Uterus (tissue), 4 donors: ENCODE results near the gene CAMTA1. TPM values are rescaled to one million over a fixed set of nuclear protein-coding genes. Genes with fewer than 3 reads are reported as not detected.

ENCODE experiments used
- DNase-seq, 2 donors: peaks; one replicate each; pipeline ENCODE4 v3.0.0-alpha.2; 2019 to 2020
- H3K27ac ChIP-seq, 2 donors: fragments of 200-600 bp; sonication (generic); 1 replicate in 1 of 2; 2 replicates in 1 of 2; pipeline ENCODE4 v1.5.1; 2016 to 2018
- H3K27me3 ChIP-seq, 2 donors: fragments of 200-600 bp; sonication (generic); one replicate each; pipeline ENCODE4 v1.5.1; 2018 to 2019; ENCODE audit warnings: control low read depth in 1 of 2
- H3K36me3 ChIP-seq, 2 donors: fragments of 200-600 bp; sonication (generic); one replicate each; pipeline ENCODE4 v1.5.1; 2019; ENCODE audit warnings: control low read depth in 1 of 2
- H3K4me1 ChIP-seq, 2 donors: fragments of 200-600 bp; sonication (generic); one replicate each; pipeline ENCODE4 v1.5.1; 2018 to 2019; ENCODE audit warnings: control low read depth in 1 of 2
- H3K4me3 ChIP-seq, 2 donors: fragments of 200-600 bp; sonication (generic); 1 replicate in 1 of 2; 2 replicates in 1 of 2; pipeline ENCODE4 v1.5.1; 2018 to 2019; ENCODE audit warnings: mild to moderate bottlenecking in 1 of 2
- H3K9me3 ChIP-seq, 2 donors: fragments of 200-600 bp; sonication (generic); one replicate each; pipeline ENCODE4 v1.5.1; 2019; ENCODE audit warnings: control low read depth in 1 of 2
- POLR2A ChIP-seq, 2 donors: fragments of 450-650 bp; IDR thresholded peaks; one replicate each; pipeline ENCODE4 v1.6.1; 2016; ENCODE audit warnings: antibody characterized with exemption in 2 of 2, mild to moderate bottlenecking in 1 of 2, moderate library complexity in 1 of 2
- intact Hi-C: fragments of 100-400 bp; cut with DNase I; formaldehyde crosslinking; loops from one replicate; pipeline ENCODE4 v1.15.1; 2023; ENCODE audit warnings: low total_unique reads
- total RNA-seq, 4 donors: library from RNA; depleted of rRNA in 3 of 4; stranded (reverse); fragments of >200 nt in 3 of 4; gene quantifications; one replicate each; pipeline versions ENCODE4 v1.1.0 to v1.2.4, GENCODE V29; 2014 to 2023
- TF ChIP-seq, protein P1 (sequence below), 4 experiments: fragments of 200-600 bp in 2 of 4; fragments of 450-650 bp in 2 of 4; sonication (generic) in 2 of 4; IDR thresholded peaks; one replicate each; pipeline ENCODE4 v1.5.1; 2016 to 2019; ENCODE audit warnings: antibody characterized with exemption in 4 of 4, mild to moderate bottlenecking in 2 of 4, moderate library complexity in 1 of 4
- donor health status: DM: yes; HTN: yes; CAD: no.

The CAMTA1 gene
- total RNA-seq, 4 donors from 2014 or later = 29.7 to 427 (median 64.8) TPM

DNA sequence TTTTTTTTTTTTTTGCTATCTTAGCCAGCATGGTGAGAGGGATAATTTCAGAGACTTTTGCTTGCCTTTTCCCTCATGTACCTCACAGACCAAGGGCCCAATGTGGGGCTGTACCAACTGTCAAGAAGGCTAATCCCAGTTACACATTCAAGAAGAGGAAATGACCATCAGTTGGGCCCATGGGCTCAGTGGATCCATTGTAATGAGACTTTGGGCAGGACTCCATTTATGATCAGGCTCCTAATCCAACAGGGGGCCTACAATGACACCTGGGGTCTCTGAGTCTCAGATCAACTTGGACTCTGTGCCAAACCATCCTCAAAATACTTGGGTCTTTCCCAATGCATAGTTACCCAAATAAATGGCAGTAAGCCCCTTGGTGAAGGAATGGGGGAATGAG is 535.4 kb downstream of the CAMTA1 start:
- DNase-seq = no peak
- no peaks in the 10 kb centered on the region for H3K4me1 ChIP-seq
- TF ChIP-seq, protein P1, sequence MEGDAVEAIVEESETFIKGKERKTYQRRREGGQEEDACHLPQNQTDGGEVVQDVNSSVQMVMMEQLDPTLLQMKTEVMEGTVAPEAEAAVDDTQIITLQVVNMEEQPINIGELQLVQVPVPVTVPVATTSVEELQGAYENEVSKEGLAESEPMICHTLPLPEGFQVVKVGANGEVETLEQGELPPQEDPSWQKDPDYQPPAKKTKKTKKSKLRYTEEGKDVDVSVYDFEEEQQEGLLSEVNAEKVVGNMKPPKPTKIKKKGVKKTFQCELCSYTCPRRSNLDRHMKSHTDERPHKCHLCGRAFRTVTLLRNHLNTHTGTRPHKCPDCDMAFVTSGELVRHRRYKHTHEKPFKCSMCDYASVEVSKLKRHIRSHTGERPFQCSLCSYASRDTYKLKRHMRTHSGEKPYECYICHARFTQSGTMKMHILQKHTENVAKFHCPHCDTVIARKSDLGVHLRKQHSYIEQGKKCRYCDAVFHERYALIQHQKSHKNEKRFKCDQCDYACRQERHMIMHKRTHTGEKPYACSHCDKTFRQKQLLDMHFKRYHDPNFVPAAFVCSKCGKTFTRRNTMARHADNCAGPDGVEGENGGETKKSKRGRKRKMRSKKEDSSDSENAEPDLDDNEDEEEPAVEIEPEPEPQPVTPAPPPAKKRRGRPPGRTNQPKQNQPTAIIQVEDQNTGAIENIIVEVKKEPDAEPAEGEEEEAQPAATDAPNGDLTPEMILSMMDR (IDR thresholded peaks at IDR 0.05) = no peak
- no peak for TF ChIP-seq POLR2A (IDR thresholded peaks at IDR 0.05)
- no peak overlapping the region for H3K4me3 ChIP-seq
- no peaks in the 10 kb centered on the region for H3K36me3 ChIP-seq
- H3K27ac ChIP-seq = no peak overlapping the region
- no peaks in the 10 kb centered on the region for H3K27me3 ChIP-seq
- intact Hi-C loops = no loop called here
- H3K9me3 ChIP-seq = no peaks in the 10 kb centered on the region

- intact Hi-C loops = no loop called here
- H3K4me1 ChIP-seq = no peaks in the 10 kb centered on the region
- H3K4me3 ChIP-seq = no peak overlapping the region
- no peak overlapping the region for H3K27ac ChIP-seq
- no peak for DNase-seq
- TF ChIP-seq, protein P1 (IDR thresholded peaks at IDR 0.05) = no peak
- no peak for TF ChIP-seq POLR2A (IDR thresholded peaks at IDR 0.05)
- no peaks in the 10 kb centered on the region for H3K9me3 ChIP-seq
- no peaks in the 10 kb centered on the region for H3K36me3 ChIP-seq
- no peaks in the 10 kb centered on the region for H3K27me3 ChIP-seq
Observed at GRCh38 chr1:7322283-7322785, 537.1 kb downstream of the CAMTA1 start.

- Histone ChIP-seq H3K27ac (no peak overlapping the region), H3K4me3 (no peak overlapping the region), H3K4me1 (no peaks in the 10 kb centered on the region), H3K36me3 (no peaks in the 10 kb centered on the region), H3K27me3 (no peaks in the 10 kb centered on the region), H3K9me3 (no peaks in the 10 kb centered on the region)
- intact Hi-C loops = no loop called here
- no peak for DNase-seq
- TF ChIP-seq, protein P1 (IDR thresholded peaks at IDR 0.05) = no peak
- no peak for TF ChIP-seq POLR2A (IDR thresholded peaks at IDR 0.05)
Observed at GRCh38 chr1:7322912-7323311, 537.7 kb downstream of the CAMTA1 start.

GRCh38 chr1:7325254-7325653 is 540.0 kb downstream of the CAMTA1 start:
- TF ChIP-seq POLR2A (IDR thresholded peaks at IDR 0.05) = no peak
- TF ChIP-seq, protein P1 (IDR thresholded peaks at IDR 0.05) = no peak
- intact Hi-C loops = no loop called here
- Histone ChIP-seq H3K9me3 (no peaks in the 10 kb centered on the region), H3K4me1 (no peaks in the 10 kb centered on the region), H3K27ac (no peak overlapping the region), H3K36me3 (no peaks in the 10 kb centered on the region), H3K27me3 (no peaks in the 10 kb centered on the region), H3K4me3 (no peak overlapping the region)
- no peak for DNase-seq

- H3K27me3 ChIP-seq = no peaks in the 10 kb centered on the region
- H3K4me1 ChIP-seq = no peaks in the 10 kb centered on the region
- no peak for DNase-seq
- H3K9me3 ChIP-seq = no peaks in the 10 kb centered on the region
- no peak for TF ChIP-seq POLR2A (IDR thresholded peaks at IDR 0.05)
- TF ChIP-seq, protein P1 (IDR thresholded peaks at IDR 0.05) = no peak
- intact Hi-C loops = no loop called here
- H3K36me3 ChIP-seq = no peaks in the 10 kb centered on the region
- no peak overlapping the region for H3K27ac ChIP-seq
- H3K4me3 ChIP-seq = no peak overlapping the region
Observed at GRCh38 chr1:7326366-7326765, 541.1 kb downstream of the CAMTA1 start.
